Mesendoderm (in vitro differentiated cells): ENCODE measurements around the gene COL25A1.

ENCODE experiments used
- DNase-seq: peaks from one replicate; pipeline ENCODE4 v3.0.0; 2013
- H2AK5ac ChIP-seq: 2 replicates; pipeline ENCODE4 v1.6.1; 2013; ENCODE audit warnings: low read length, inconsistent platforms
- H2BK120ac ChIP-seq: 2 replicates; pipeline ENCODE4 v1.6.1; 2013; ENCODE audit warnings: low read depth, mild to moderate bottlenecking, low read length, moderate library complexity, mixed read lengths
- H2BK15ac ChIP-seq: replicated peaks from 2 replicates; pipeline ENCODE4 v1.6.1; 2013; ENCODE audit warnings: low read depth, mild to moderate bottlenecking, moderate library complexity
- H2BK5ac ChIP-seq: 2 replicates; pipeline ENCODE4 v1.6.1; 2013; ENCODE audit warnings: low read length, inconsistent platforms
- H3K18ac ChIP-seq: 2 replicates; pipeline ENCODE4 v1.6.1; 2013; ENCODE audit warnings: mild to moderate bottlenecking, low read length, mixed read lengths
- H3K23ac ChIP-seq: one replicate; pipeline ENCODE4 v1.6.1; 2013; ENCODE audit warnings: low read length
- H3K27ac ChIP-seq: 2 replicates; pipeline ENCODE4 v1.5.1; 2013; ENCODE audit warnings: low read depth, mild to moderate bottlenecking, inconsistent platforms, low read length, moderate library complexity
- H3K27me3 ChIP-seq: 2 replicates; pipeline ENCODE4 v1.6.1; 2013; ENCODE audit warnings: low read length, control low read depth, mild to moderate bottlenecking, inconsistent platforms; ENCODE audit not compliant: insufficient read depth, poor library complexity
- H3K36me3 ChIP-seq: 2 replicates; pipeline ENCODE4 v1.6.1; 2013; ENCODE audit warnings: low read length, inconsistent platforms; ENCODE audit not compliant: control insufficient read depth, insufficient read depth
- H3K4ac ChIP-seq: one replicate; pipeline ENCODE4 v1.6.1; 2013; ENCODE audit warnings: low read depth, mild to moderate bottlenecking, low read length, moderate library complexity
- H3K4me1 ChIP-seq: 2 replicates; pipeline ENCODE4 v1.6.1; 2013; ENCODE audit warnings: low read depth, low read length, inconsistent platforms; ENCODE audit not compliant: control insufficient read depth
- H3K4me2 ChIP-seq: 2 replicates; pipeline ENCODE4 v1.6.1; 2013; ENCODE audit warnings: low read length
- H3K4me3 ChIP-seq: 2 replicates; pipeline ENCODE4 v1.5.1; 2013; ENCODE audit warnings: mild to moderate bottlenecking, low read length
- H3K56ac ChIP-seq: one replicate; pipeline ENCODE4 v1.6.1; 2013; ENCODE audit warnings: low read length
- H3K79me1 ChIP-seq: 2 replicates; pipeline ENCODE4 v1.6.1; 2013; ENCODE audit warnings: low read length, inconsistent platforms
- H3K79me2 ChIP-seq: 2 replicates; pipeline ENCODE4 v1.6.1; 2013; ENCODE audit warnings: mild to moderate bottlenecking, low read length; ENCODE audit not compliant: control insufficient read depth, insufficient read depth
- H3K9ac ChIP-seq: 2 replicates; pipeline ENCODE4 v1.6.1; 2013; ENCODE audit warnings: low read length, inconsistent platforms
- H4K5ac ChIP-seq: one replicate; pipeline ENCODE4 v1.6.1; 2013; ENCODE audit warnings: low read length
- H4K8ac ChIP-seq: one replicate; pipeline ENCODE4 v1.6.1; 2013; ENCODE audit warnings: low read depth, mild to moderate bottlenecking, control low read depth, low read length, moderate library complexity
- WGBS: extraction: QIAGEN DNeasy Blood & Tissue Kit; methylation state at CpG from one replicate; pipeline ENCODE4 v1.1.7; 2013; ENCODE audit warnings: low lambda C conversion rate, missing lambda C conversion rate; ENCODE audit not compliant: insufficient coverage; ENCODE audit errors: extremely low coverage; 5-methylcytosine and 5-hydroxymethylcytosine counted together

Gene COL25A1

GRCh38 chr4:109172301-109172700 lies 130.2 kb downstream of the COL25A1 start:
- Histone ChIP-seq H4K5ac (no peak overlapping the region), H3K4ac (no peak overlapping the region), H4K8ac (no peak overlapping the region), H3K9ac (no peak overlapping the region), H3K4me2 (no peak overlapping the region), H2BK15ac (no peak overlapping the region), H3K56ac (no peak overlapping the region), H3K27me3 (no peaks in the 10 kb centered on the region), H3K27ac (no peak overlapping the region), H3K79me1 (no peaks in the 10 kb centered on the region), H3K18ac (no peak overlapping the region), H3K23ac (no peak overlapping the region), H3K36me3 (no peaks in the 10 kb centered on the region), H2BK120ac (no peak overlapping the region), H3K4me3 (no peak overlapping the region), H2AK5ac (no peak overlapping the region), H3K79me2 (no peaks in the 10 kb centered on the region), H3K4me1 (peaks cover 2% of the 10 kb centered on the region), H2BK5ac (no peak overlapping the region)
- no CpG with 5 or more reads among the region's 4 CpGs for WGBS
- no peak for DNase-seq

GRCh38 chr4:109171070-109171469 lies 131.4 kb downstream of the COL25A1 start:
- Histone ChIP-seq H4K8ac (no peak overlapping the region), H3K56ac (no peak overlapping the region), H3K4me3 (no peak overlapping the region), H2BK5ac (no peak overlapping the region), H3K4me1 (no peaks in the 10 kb centered on the region), H3K4me2 (no peak overlapping the region), H2BK120ac (no peak overlapping the region), H3K79me2 (no peaks in the 10 kb centered on the region), H3K27me3 (no peaks in the 10 kb centered on the region), H3K4ac (no peak overlapping the region), H3K18ac (no peak overlapping the region), H4K5ac (no peak overlapping the region), H3K27ac (no peak overlapping the region), H3K9ac (no peak overlapping the region), H2BK15ac (no peak overlapping the region), H2AK5ac (no peak overlapping the region), H3K79me1 (no peaks in the 10 kb centered on the region), H3K36me3 (no peaks in the 10 kb centered on the region), H3K23ac (no peak overlapping the region)
- no peak for DNase-seq

GRCh38 chr4:109169170-109169569 lies 133.3 kb downstream of the COL25A1 start:
- no peak for DNase-seq
- H4K8ac ChIP-seq: no peak overlapping the region
- no peaks in the 10 kb centered on the region for H3K79me2 ChIP-seq
- H2BK5ac ChIP-seq: no peak overlapping the region
- H3K23ac ChIP-seq: no peak overlapping the region
- H2AK5ac ChIP-seq: no peak overlapping the region
- H3K4me3 ChIP-seq: no peak overlapping the region
- no peak overlapping the region for H4K5ac ChIP-seq
- no peaks in the 10 kb centered on the region for H3K36me3 ChIP-seq
- H2BK15ac ChIP-seq: no peak overlapping the region
- H3K27me3 ChIP-seq: no peaks in the 10 kb centered on the region
- no peak overlapping the region for H3K56ac ChIP-seq
- H3K18ac ChIP-seq: no peak overlapping the region
- no peak overlapping the region for H3K9ac ChIP-seq
- no CpG with 5 or more reads among the region's 1 CpG for WGBS
- H3K79me1 ChIP-seq: no peaks in the 10 kb centered on the region
- H3K4me2 ChIP-seq: no peak overlapping the region
- H3K27ac ChIP-seq: no peak overlapping the region
- H3K4me1 ChIP-seq: no peaks in the 10 kb centered on the region
- no peak overlapping the region for H3K4ac ChIP-seq
- H2BK120ac ChIP-seq: no peak overlapping the region

- Histone ChIP-seq H3K23ac (no peak overlapping the region), H2BK5ac (no peak overlapping the region), H3K4me3 (no peak overlapping the region), H4K8ac (no peak overlapping the region), H2BK120ac (no peak overlapping the region), H3K4me1 (no peaks in the 10 kb centered on the region), H3K79me2 (no peaks in the 10 kb centered on the region), H3K56ac (no peak overlapping the region), H3K4ac (no peak overlapping the region), H3K18ac (no peak overlapping the region), H3K4me2 (no peak overlapping the region), H3K79me1 (no peaks in the 10 kb centered on the region), H4K5ac (no peak overlapping the region), H3K27me3 (no peaks in the 10 kb centered on the region), H2BK15ac (no peak overlapping the region), H3K9ac (no peak overlapping the region), H2AK5ac (no peak overlapping the region), H3K27ac (no peak overlapping the region), H3K36me3 (no peaks in the 10 kb centered on the region)
- WGBS: no CpG with 5 or more reads among the region's 3 CpGs
- no peak for DNase-seq
Observed at GRCh38 chr4:109166586-109166985, 135.9 kb downstream of the COL25A1 start.

GRCh38 chr4:109166126-109166525 lies 136.3 kb downstream of the COL25A1 start:
- Histone ChIP-seq H3K79me1 (no peaks in the 10 kb centered on the region), H3K4me1 (no peaks in the 10 kb centered on the region), H3K56ac (no peak overlapping the region), H3K4ac (no peak overlapping the region), H2BK5ac (no peak overlapping the region), H4K8ac (no peak overlapping the region), H3K79me2 (no peaks in the 10 kb centered on the region), H4K5ac (no peak overlapping the region), H3K36me3 (no peaks in the 10 kb centered on the region), H3K23ac (no peak overlapping the region), H3K4me3 (no peak overlapping the region), H2BK15ac (no peak overlapping the region), H3K9ac (no peak overlapping the region), H3K4me2 (no peak overlapping the region), H2AK5ac (no peak overlapping the region), H3K18ac (no peak overlapping the region), H2BK120ac (no peak overlapping the region), H3K27ac (no peak overlapping the region), H3K27me3 (no peaks in the 10 kb centered on the region)
- no peak for DNase-seq

GRCh38 chr4:109164011-109164410 lies 138.4 kb downstream of the COL25A1 start:
- DNase-seq: peak; percentile 81
- Histone ChIP-seq H4K8ac (no peak overlapping the region), H4K5ac (no peak overlapping the region), H3K4me1 (no peaks in the 10 kb centered on the region), H3K4ac (no peak overlapping the region), H2AK5ac (no peak overlapping the region), H2BK120ac (no peak overlapping the region), H3K4me2 (no peak overlapping the region), H3K27ac (no peak overlapping the region), H3K23ac (no peak overlapping the region), H3K9ac (no peak overlapping the region), H2BK15ac (no peak overlapping the region), H3K36me3 (no peaks in the 10 kb centered on the region), H3K56ac (no peak overlapping the region), H2BK5ac (no peak overlapping the region), H3K4me3 (no peak overlapping the region), H3K18ac (no peak overlapping the region), H3K79me1 (no peaks in the 10 kb centered on the region), H3K27me3 (no peaks in the 10 kb centered on the region), H3K79me2 (no peaks in the 10 kb centered on the region)
